Measurements from ENCODE around the gene IFRD2.

IFRD2 gene

GRCh38 chr3:50299929-50300680 is 7.9 kb upstream of the IFRD2 start:
- DNase-seq (ENCODE audit: low read depth, low spot score) = no peak
- H3K36me3 ChIP-seq (ENCODE audit: insufficient read depth, low read length) = no peaks in the 10 kb centered on the region
- TF ChIP-seq EZH2 (IDR thresholded peaks at IDR 0.05) (no peak), FOXP2 (optimal IDR thresholded peaks at IDR 0.05; ENCODE audit: control extremely low read depth, extremely low read length, insufficient read depth) (no peak), POLR2AphosphoS5 (IDR thresholded peaks at IDR 0.05; ENCODE audit: borderline replicate concordance, low read depth, low read length) (no peak)
- H3K9me3 ChIP-seq (ENCODE audit: low read depth, low read length) = no peaks in the 10 kb centered on the region
- peak overlapping the region; percentile 82 for H3K4me3 ChIP-seq
- no peak overlapping the region; the same call in 1 of the 2 replicates for H3K27ac ChIP-seq
- peak overlapping the region; percentile 61 for H3K9ac ChIP-seq (ENCODE audit: insufficient read length)

GRCh38 chr3:50299638-50299928 is 7.4 kb upstream of the IFRD2 start:
- TF ChIP-seq POLR2AphosphoS5 (IDR thresholded peaks at IDR 0.05; ENCODE audit: borderline replicate concordance, low read depth, low read length) (no peak), FOXP2 (optimal IDR thresholded peaks at IDR 0.05; ENCODE audit: control extremely low read depth, extremely low read length, insufficient read depth) (no peak), EZH2 (IDR thresholded peaks at IDR 0.05) (no peak)
- no peak overlapping the region; the same call in 1 of the 2 replicates for H3K27ac ChIP-seq
- H3K4me3 ChIP-seq = peak overlapping the region; percentile 82
- H3K9me3 ChIP-seq (ENCODE audit: low read depth, low read length) = no peaks in the 10 kb centered on the region
- no peak for DNase-seq (ENCODE audit: low read depth, low spot score)
- no peaks in the 10 kb centered on the region for H3K36me3 ChIP-seq (ENCODE audit: insufficient read depth, low read length)
- H3K9ac ChIP-seq (ENCODE audit: insufficient read length) = peak overlapping the region; percentile 61

GRCh38 chr3:50298836-50299637 is 6.8 kb upstream of the IFRD2 start, which contains the start of the genes HYAL3 and NAA80:
Gene HYAL3 (minus strand): TSS chr3:50299405. CDS start chr3:50295602, 3,803 bp downstream.
Gene NAA80 (minus strand): TSS chr3:50299405. CDS start chr3:50297463, 1,942 bp downstream.
- no peak within 1 kb of the TSS; the same call in 1 of the 2 replicates for H3K27ac ChIP-seq
- H3K4me3 ChIP-seq = peak within 1 kb of the TSS; percentile 82
- H3K9ac ChIP-seq (ENCODE audit: insufficient read length) = peak within 1 kb of the TSS; percentile 72
- no peaks in the 10 kb centered on the region for H3K9me3 ChIP-seq (ENCODE audit: low read depth, low read length)
- H3K36me3 ChIP-seq (ENCODE audit: insufficient read depth, low read length) = no peaks in the 10 kb centered on the region
- DNase-seq (ENCODE audit: low read depth, low spot score) = peak; percentile 88
- TF ChIP-seq FOXP2 (optimal IDR thresholded peaks at IDR 0.05; ENCODE audit: control extremely low read depth, extremely low read length, insufficient read depth) = no peak
- no peak for TF ChIP-seq EZH2 (IDR thresholded peaks at IDR 0.05)
- peak; percentile 81 for TF ChIP-seq POLR2AphosphoS5 (IDR thresholded peaks at IDR 0.05; ENCODE audit: borderline replicate concordance, low read depth, low read length)

- DNase-seq (ENCODE audit: low read depth, low spot score) = no peak
- H3K27ac ChIP-seq = no peak overlapping the region
- H3K4me3 ChIP-seq = peak overlapping the region; percentile 82
- no peaks in the 10 kb centered on the region for H3K9me3 ChIP-seq (ENCODE audit: low read depth, low read length)
- H3K9ac ChIP-seq (ENCODE audit: insufficient read length) = no peak overlapping the region
- TF ChIP-seq POLR2AphosphoS5 (IDR thresholded peaks at IDR 0.05; ENCODE audit: borderline replicate concordance, low read depth, low read length) (no peak), EZH2 (IDR thresholded peaks at IDR 0.05) (no peak), FOXP2 (optimal IDR thresholded peaks at IDR 0.05; ENCODE audit: control extremely low read depth, extremely low read length, insufficient read depth) (no peak)
- no peaks in the 10 kb centered on the region for H3K36me3 ChIP-seq (ENCODE audit: insufficient read depth, low read length)
Measured at GRCh38 chr3:50297896-50298725, 5.9 kb upstream of the IFRD2 start.

GRCh38 chr3:50297384-50297775 is 5.2 kb upstream of the IFRD2 start:
- H3K36me3 ChIP-seq (ENCODE audit: insufficient read depth, low read length) = no peaks in the 10 kb centered on the region
- DNase-seq (ENCODE audit: low read depth, low spot score) = no peak
- H3K9ac ChIP-seq (ENCODE audit: insufficient read length) = no peak overlapping the region
- no peak overlapping the region for H3K4me3 ChIP-seq
- no peaks in the 10 kb centered on the region for H3K9me3 ChIP-seq (ENCODE audit: low read depth, low read length)
- no peak overlapping the region for H3K27ac ChIP-seq
- no peak for TF ChIP-seq POLR2AphosphoS5 (IDR thresholded peaks at IDR 0.05; ENCODE audit: borderline replicate concordance, low read depth, low read length)
- no peak for TF ChIP-seq FOXP2 (optimal IDR thresholded peaks at IDR 0.05; ENCODE audit: control extremely low read depth, extremely low read length, insufficient read depth)
- no peak for TF ChIP-seq EZH2 (IDR thresholded peaks at IDR 0.05)

- TF ChIP-seq EZH2 (IDR thresholded peaks at IDR 0.05) (no peak), POLR2AphosphoS5 (IDR thresholded peaks at IDR 0.05; ENCODE audit: borderline replicate concordance, low read depth, low read length) (no peak), FOXP2 (optimal IDR thresholded peaks at IDR 0.05; ENCODE audit: control extremely low read depth, extremely low read length, insufficient read depth) (no peak)
- H3K9ac ChIP-seq (ENCODE audit: insufficient read length) = no peak overlapping the region
- H3K27ac ChIP-seq = no peak overlapping the region
- no peaks in the 10 kb centered on the region for H3K9me3 ChIP-seq (ENCODE audit: low read depth, low read length)
- H3K4me3 ChIP-seq = no peak overlapping the region
- DNase-seq (ENCODE audit: low read depth, low spot score) = no peak
- no peaks in the 10 kb centered on the region for H3K36me3 ChIP-seq (ENCODE audit: insufficient read depth, low read length)
Measured at GRCh38 chr3:50296721-50297383, 4.6 kb upstream of the IFRD2 start.

GRCh38 chr3:50295553-50296431 is 3.6 kb upstream of the IFRD2 start:
- Histone ChIP-seq H3K4me3 (no peak overlapping the region), H3K9ac (ENCODE audit: insufficient read length) (no peak overlapping the region), H3K27ac (no peak overlapping the region), H3K9me3 (ENCODE audit: low read depth, low read length) (no peaks in the 10 kb centered on the region), H3K36me3 (ENCODE audit: insufficient read depth, low read length) (no peaks in the 10 kb centered on the region)
- no peak for DNase-seq (ENCODE audit: low read depth, low spot score)
- TF ChIP-seq EZH2 (IDR thresholded peaks at IDR 0.05) (no peak), FOXP2 (optimal IDR thresholded peaks at IDR 0.05; ENCODE audit: control extremely low read depth, extremely low read length, insufficient read depth) (no peak), POLR2AphosphoS5 (IDR thresholded peaks at IDR 0.05; ENCODE audit: borderline replicate concordance, low read depth, low read length) (no peak)
